Measurements from ENCODE around the gene SYN1. TPM values are rescaled to one million over a fixed set of nuclear protein-coding genes. Genes with fewer than 3 reads are reported as not detected.

Gene SYN1
- total RNA-seq, 1 donor from 2014 or later, result not detected

GRCh38 chrX:47574076-47574546 is 45.5 kb downstream of the SYN1 start:
- DNase-seq (ENCODE audit: low spot score), result peak; percentile 82

GRCh38 chrX:47573341-47574075 is 46.1 kb downstream of the SYN1 start:
- peak; percentile 82 for DNase-seq (ENCODE audit: low spot score)

- no peak for DNase-seq (ENCODE audit: low spot score)
Observed at GRCh38 chrX:47572773-47573340, 46.8 kb downstream of the SYN1 start.

- DNase-seq (ENCODE audit: low spot score), result peak; percentile 35
Observed at GRCh38 chrX:47571896-47572295, 47.8 kb downstream of the SYN1 start.

- DNase-seq (ENCODE audit: low spot score), result peak; percentile 64
Observed at GRCh38 chrX:47571215-47571614, 48.4 kb downstream of the SYN1 start.

- DNase-seq (ENCODE audit: low spot score), result peak; percentile 81
Observed at GRCh38 chrX:47570794-47571193, 48.9 kb downstream of the SYN1 start.

GRCh38 chrX:47568656-47569295 is 50.9 kb downstream of the SYN1 start:
- DNase-seq (ENCODE audit: low spot score), result peak; percentile 84

GRCh38 chrX:47566841-47567240 is 52.8 kb downstream of the SYN1 start:
- no peak for DNase-seq (ENCODE audit: low spot score)

- peak; percentile 53 for DNase-seq (ENCODE audit: low spot score)
Observed at GRCh38 chrX:47564438-47565085, 55.1 kb downstream of the SYN1 start.

GRCh38 chrX:47563801-47564315 is 55.8 kb downstream of the SYN1 start:
- DNase-seq (ENCODE audit: low spot score), result peak; percentile 4

- DNase-seq (ENCODE audit: low spot score), result peak; percentile 75
Observed at GRCh38 chrX:47562615-47563243, 56.9 kb downstream of the SYN1 start.

GRCh38 chrX:47561659-47562151 is 58.0 kb downstream of the SYN1 start:
- DNase-seq (ENCODE audit: low spot score), result no peak

GRCh38 chrX:47560934-47561658 is 58.6 kb downstream of the SYN1 start, which contains the start of gene ARAF:
ARAF (plus strand) TSS chrX:47561205; CDS start chrX:47562968, 1,763 bp downstream.
- peak; percentile 96 for DNase-seq (ENCODE audit: low spot score)

GRCh38 chrX:47560179-47560933 is 59.3 kb downstream of the SYN1 start:
- peak; percentile 28 for DNase-seq (ENCODE audit: low spot score)

GRCh38 chrX:47558436-47558835 is 61.2 kb downstream of the SYN1 start:
- DNase-seq (ENCODE audit: low spot score), result no peak

- DNase-seq (ENCODE audit: low spot score), result peak; percentile 90
Observed at GRCh38 chrX:47556045-47556623, 63.5 kb downstream of the SYN1 start.

GRCh38 chrX:47543496-47543895 is 76.2 kb downstream of the SYN1 start:
- DNase-seq (ENCODE audit: low spot score), result peak; percentile 24

- DNase-seq (ENCODE audit: low spot score), result peak; percentile 79
Observed at GRCh38 chrX:47540754-47541538, 78.7 kb downstream of the SYN1 start.

Measured in mesenteric fat pad (tissue), 1 donor.